Effector CD8-positive, alpha-beta T cell (primary cell): ENCODE data around the gene SEC22C.
A peak's percentile ranks its signal among the peaks of the same experiment; 100 is the strongest.

ENCODE experiments used
- DNase-seq: peaks from one replicate; lab custom pipeline; 2025; lab: John Stamatoyannopoulos, UW

Gene SEC22C

GRCh38 chr3:42513121-42513520 lies 68.6 kb downstream of the SEC22C start:
- no peak for DNase-seq

- DNase-seq = no peak
These were observed 70.0 kb downstream of the SEC22C start for GRCh38 chr3:42511736-42512135.

GRCh38 chr3:42511201-42511600 lies 70.6 kb downstream of the SEC22C start:
- no peak for DNase-seq

GRCh38 chr3:42510325-42510724 lies 71.4 kb downstream of the SEC22C start:
- no peak for DNase-seq

GRCh38 chr3:42509111-42509510 lies 72.7 kb downstream of the SEC22C start:
- no peak for DNase-seq

GRCh38 chr3:42508562-42508961 lies 73.2 kb downstream of the SEC22C start:
- no peak for DNase-seq

- DNase-seq = no peak
These were observed 73.9 kb downstream of the SEC22C start for GRCh38 chr3:42507761-42508335.

GRCh38 chr3:42507252-42507651 lies 74.5 kb downstream of the SEC22C start:
- DNase-seq = no peak

- no peak for DNase-seq
These were observed 75.8 kb downstream of the SEC22C start for GRCh38 chr3:42505849-42506410.

- DNase-seq = no peak
These were observed 76.5 kb downstream of the SEC22C start for GRCh38 chr3:42505128-42505848.

- DNase-seq = no peak
These were observed 77.2 kb downstream of the SEC22C start for GRCh38 chr3:42504334-42505127.

- DNase-seq = no peak
These were observed 77.8 kb downstream of the SEC22C start for GRCh38 chr3:42503957-42504333.

GRCh38 chr3:42503251-42503924 lies 78.4 kb downstream of the SEC22C start:
- no peak for DNase-seq

- peak; percentile 89 for DNase-seq
These were observed 79.1 kb downstream of the SEC22C start, which contains the start of gene VIPR1 for GRCh38 chr3:42502429-42503250. Gene VIPR1, plus strand, starts transcription at chr3:42502643. Its CDS starts 93 bp downstream, at chr3:42502736.

GRCh38 chr3:42501681-42502428 lies 79.9 kb downstream of the SEC22C start:
- peak; percentile 37 for DNase-seq

GRCh38 chr3:42501321-42501680 lies 80.5 kb downstream of the SEC22C start:
- no peak for DNase-seq

GRCh38 chr3:42500909-42501308 lies 80.9 kb downstream of the SEC22C start:
- no peak for DNase-seq

GRCh38 chr3:42500091-42500490 lies 81.7 kb downstream of the SEC22C start:
- no peak for DNase-seq

- no peak for DNase-seq
These were observed 82.3 kb downstream of the SEC22C start for GRCh38 chr3:42499478-42499871.

GRCh38 chr3:42498791-42499477 lies 82.8 kb downstream of the SEC22C start:
- no peak for DNase-seq
